ENCODE data around the gene TICAM1.

The TICAM1 gene

DNA sequence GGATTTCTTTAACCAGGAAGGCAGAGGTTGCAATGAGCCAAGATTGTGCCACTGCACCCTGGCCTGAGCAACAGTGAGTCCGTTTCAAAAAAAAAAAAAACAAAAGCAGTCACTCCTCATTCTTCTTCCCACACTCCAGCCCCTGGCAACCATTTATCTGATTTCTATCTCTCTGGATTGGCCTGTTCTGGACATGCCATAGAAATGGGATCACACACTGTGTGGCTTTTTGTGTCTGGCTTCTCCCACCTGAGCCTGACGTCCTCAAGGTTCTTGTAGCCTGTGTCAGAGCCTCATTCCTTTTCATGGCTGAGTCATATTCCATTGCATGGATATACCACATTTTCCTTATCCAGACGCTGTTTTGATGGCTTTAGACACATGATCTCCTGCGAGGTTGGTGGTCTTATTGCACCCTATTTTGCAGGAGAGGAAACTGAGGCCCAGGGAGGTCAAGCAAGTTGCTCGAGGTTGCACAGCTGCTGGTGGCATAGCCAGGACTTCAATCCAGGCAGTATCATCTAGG is 55.8 kb downstream of the TICAM1 start:
- DNase-seq (ENCODE audit: insufficient read length, low spot score) = no peak
- FAIRE-seq = no peak

DNA sequence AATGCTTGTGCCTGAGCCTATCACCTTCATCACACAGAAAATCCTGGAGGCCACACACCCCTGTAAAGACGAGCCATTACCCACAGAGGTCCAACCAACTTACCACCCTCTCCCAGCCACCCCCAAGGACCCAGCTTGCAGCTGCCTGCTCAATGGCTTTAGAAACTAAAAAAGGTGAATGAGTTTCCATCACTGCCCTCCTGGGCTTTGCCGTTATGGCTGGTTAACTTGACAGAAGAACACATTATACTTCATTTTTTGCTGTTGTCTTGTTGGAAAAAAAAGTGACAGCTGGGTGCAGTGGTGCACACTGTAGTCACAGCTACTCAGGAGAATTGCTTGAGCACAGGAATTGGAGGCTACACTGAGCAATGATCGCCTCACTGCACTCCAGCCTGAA is 57.4 kb downstream of the TICAM1 start:
- DNase-seq (ENCODE audit: insufficient read length, low spot score) (no peak), FAIRE-seq (no peak)

DNA sequence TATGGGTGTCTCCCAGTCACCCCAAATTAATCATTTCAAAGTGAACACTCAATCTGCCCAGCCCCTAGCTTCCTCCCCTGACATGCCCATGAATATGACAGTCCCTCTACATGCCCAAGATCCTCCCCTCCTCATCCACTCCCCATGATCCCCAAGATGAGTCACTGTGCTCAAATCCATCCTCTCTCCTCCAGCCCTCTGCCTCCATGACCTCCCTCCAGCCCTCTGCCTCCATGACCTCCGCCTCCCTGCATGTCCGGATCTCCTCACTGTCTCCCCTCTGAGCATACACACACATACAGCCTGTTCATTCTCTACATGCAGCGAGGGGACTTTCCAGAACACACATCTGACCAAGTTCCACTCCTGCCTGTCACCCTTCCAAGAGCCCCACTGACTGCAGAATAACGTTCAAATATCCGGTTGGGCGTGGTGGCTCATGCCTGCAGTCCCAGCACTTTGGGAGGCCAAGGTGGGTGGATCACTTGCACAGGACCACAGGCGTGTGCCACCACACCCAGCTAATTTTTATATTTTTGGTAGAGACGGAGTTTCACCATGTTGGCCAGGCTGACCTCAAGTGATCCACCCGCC is 58.4 kb downstream of the TICAM1 start:
- FAIRE-seq (no peak), DNase-seq (ENCODE audit: insufficient read length, low spot score) (no peak)

DNA sequence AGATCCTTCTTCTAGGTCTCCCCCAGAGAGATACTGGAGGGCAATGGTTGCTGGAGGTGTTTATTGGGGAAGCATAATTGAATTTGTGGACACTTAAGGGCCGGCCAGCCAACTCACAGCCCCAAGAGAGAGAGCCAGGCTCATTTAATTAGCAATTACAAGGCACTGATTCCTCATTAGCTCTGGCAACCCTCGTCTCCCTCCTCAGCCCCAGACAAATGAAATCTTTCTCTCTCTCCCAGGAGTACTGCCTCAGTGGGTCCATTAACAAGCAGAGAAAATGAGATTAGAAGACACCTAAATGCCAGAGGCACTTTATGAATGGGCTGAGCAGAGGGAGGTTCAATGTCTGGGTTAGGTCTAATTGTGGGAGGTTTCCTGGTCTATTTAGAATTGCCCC is 58.9 kb downstream of the TICAM1 start:
- no peak for FAIRE-seq
- DNase-seq (ENCODE audit: insufficient read length, low spot score) = no peak

DNA sequence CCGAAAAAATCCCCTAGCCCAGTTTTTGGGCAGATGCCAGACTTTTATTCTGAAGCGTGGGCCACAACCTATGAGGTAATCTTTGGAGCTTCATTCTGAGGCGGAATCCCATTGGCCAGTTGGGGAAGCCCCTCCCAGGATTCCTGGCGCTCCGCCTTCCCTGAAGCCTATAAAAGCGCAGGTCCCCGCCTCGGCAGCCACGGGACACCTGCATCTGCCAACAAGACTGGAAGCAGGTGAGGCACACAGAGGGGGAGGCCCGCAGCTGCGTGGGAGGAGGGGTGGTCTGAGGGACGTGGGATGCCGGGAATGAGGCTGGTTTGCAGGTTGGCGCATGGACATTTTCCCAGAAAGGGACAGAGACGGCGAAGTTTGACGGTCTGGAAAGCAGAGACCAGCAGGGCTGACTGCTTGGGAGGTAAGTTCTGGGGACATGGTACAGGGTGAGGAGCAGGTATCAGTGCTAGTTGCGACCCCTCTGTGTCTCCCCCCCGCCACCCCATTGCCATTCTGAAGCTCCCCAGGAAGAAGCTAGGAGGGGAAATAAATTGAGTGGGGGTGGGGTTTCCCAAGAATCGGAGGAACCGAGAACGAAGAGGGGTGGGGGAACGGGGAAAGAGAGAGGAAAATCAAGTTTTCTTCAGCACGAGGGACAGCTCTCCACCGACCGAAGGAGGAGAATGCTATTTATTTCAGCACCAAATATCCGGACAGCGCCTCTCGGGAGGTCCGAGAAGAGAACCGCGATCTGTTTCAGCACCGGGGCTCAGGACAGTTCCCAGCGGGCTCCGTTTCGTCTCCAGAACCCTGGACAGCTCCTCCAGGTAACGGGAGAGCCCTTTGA is 62.4 kb downstream of the TICAM1 start:
- DNase-seq (ENCODE audit: insufficient read length, low spot score) = peak; percentile 73
- no peak for FAIRE-seq

All from HTR-8/SVneo (cell line).